ENCODE data around the gene P4HB. TPM values are rescaled to one million over a fixed set of nuclear protein-coding genes. Genes with fewer than 3 reads are reported as not detected.

The P4HB gene
- total RNA-seq, 4 donors from 2014 or later, result 385 to 594 (median 472) TPM

- DNase-seq (ENCODE audit: low spot score in 2 of 2), result no peak
- 92 to 93% methylated on average over 7 to 11 of the region's 15 CpGs for WGBS, 2 donors
- peaks cover 0 to 61% (median 0%) of the 10 kb centered on the region in 3 donors for H3K36me3 ChIP-seq
- no peak for TF ChIP-seq POLR2A (IDR thresholded peaks at IDR 0.05)
- no peak for TF ChIP-seq CTCF (IDR thresholded peaks at IDR 0.05)
- no peak for TF ChIP-seq EP300 (IDR thresholded peaks at IDR 0.05)
- H3K4me1 ChIP-seq, result peaks cover 0 to 33% (median 20%) of the 10 kb centered on the region in 4 donors
- no peaks in the 10 kb centered on the region for H3K9me3 ChIP-seq
- peaks cover 0 to 6% of the 10 kb centered on the region in 2 donors for H3K27me3 ChIP-seq
- no peak overlapping the region for H3K4me3 ChIP-seq
- no peak overlapping the region for H3K27ac ChIP-seq
Measured at GRCh38 chr17:81906476-81907218, 46.3 kb upstream of the P4HB start.

- no peak for DNase-seq (ENCODE audit: low spot score in 2 of 2)
- Histone ChIP-seq H3K36me3 (peaks cover 0 to 63% (median 0%) of the 10 kb centered on the region in 3 donors), H3K4me1 (peaks cover 0 to 36% (median 19%) of the 10 kb centered on the region in 4 donors), H3K4me3 (no peak overlapping the region), H3K9me3 (no peaks in the 10 kb centered on the region), H3K27ac (no peak overlapping the region), H3K27me3 (peaks cover 0 to 8% of the 10 kb centered on the region in 2 donors)
- WGBS, 2 donors, result 81 to 93% methylated on average over 4 to 8 of the region's 10 CpGs
- TF ChIP-seq CTCF (IDR thresholded peaks at IDR 0.05) (no peak), EP300 (IDR thresholded peaks at IDR 0.05) (no peak), POLR2A (IDR thresholded peaks at IDR 0.05) (no peak)
Measured at GRCh38 chr17:81905993-81906392, 45.7 kb upstream of the P4HB start.

- Histone ChIP-seq H3K9me3 (no peaks in the 10 kb centered on the region), H3K4me3 (no peak overlapping the region), H3K36me3 (peaks cover 0 to 68% (median 0%) of the 10 kb centered on the region in 3 donors), H3K4me1 (peaks cover 0 to 32% (median 16%) of the 10 kb centered on the region in 4 donors), H3K27me3 (peaks cover 0 to 8% of the 10 kb centered on the region in 2 donors), H3K27ac (no peak overlapping the region)
- WGBS, 2 donors, result 89 to 94% methylated on average over 13 of the region's 16 CpGs
- DNase-seq (ENCODE audit: low spot score in 2 of 2), result no peak
- TF ChIP-seq POLR2A (IDR thresholded peaks at IDR 0.05) (no peak), EP300 (IDR thresholded peaks at IDR 0.05) (no peak), CTCF (IDR thresholded peaks at IDR 0.05) (no peak)
Measured at GRCh38 chr17:81905424-81905875, 45.1 kb upstream of the P4HB start.

GRCh38 chr17:81904600-81905423 is 44.5 kb upstream of the P4HB start:
- peaks cover under 1 to 74% (median 2%) of the 10 kb centered on the region in 3 donors for H3K36me3 ChIP-seq
- no peak for TF ChIP-seq EP300 (IDR thresholded peaks at IDR 0.05)
- no peak for TF ChIP-seq CTCF (IDR thresholded peaks at IDR 0.05)
- TF ChIP-seq POLR2A (IDR thresholded peaks at IDR 0.05), result no peak
- WGBS, 2 donors, result 88 to 92% methylated on average over 19 to 22 of the region's 28 CpGs

More at GRCh38 chr17:81904600-81905423, 44.5 kb upstream of the P4HB start:
- no peak for DNase-seq (ENCODE audit: low spot score in 2 of 2)
- H3K27me3 ChIP-seq, result peaks cover 0 to 8% of the 10 kb centered on the region in 2 donors
- no peaks in the 10 kb centered on the region for H3K9me3 ChIP-seq
- H3K27ac ChIP-seq, result no peak overlapping the region
- no peak overlapping the region for H3K4me3 ChIP-seq
- H3K4me1 ChIP-seq, result peaks cover 0 to 26% (median 10%) of the 10 kb centered on the region in 4 donors

Data from tibial nerve (tissue), 4 donors.